Daoy (cell line): ENCODE results near the gene PDSS2. TPM values are rescaled to one million over a fixed set of nuclear protein-coding genes. Genes with fewer than 3 reads are reported as not detected.
"Not testable (repeated sequence)": the region's sequence is repeated elsewhere in the genome, so short reads cannot be mapped to it uniquely, and the experiment has no call there.

Experiments used
- DNase-seq: peaks from one replicate; pipeline ENCODE4 v3.0.0-alpha.2; 2015; ENCODE audit warnings: low read depth
- total RNA-seq: library from RNA; depleted of rRNA; stranded (reverse); fragments of >200 nt; shearing (Covaris generic); gene quantifications from 2 replicates; pipeline ENCODE4 v1.2.3, GENCODE V29; 2014

The PDSS2 gene
- total RNA-seq, 1 experiment from 2014 or later: 9.2 TPM

DNA sequence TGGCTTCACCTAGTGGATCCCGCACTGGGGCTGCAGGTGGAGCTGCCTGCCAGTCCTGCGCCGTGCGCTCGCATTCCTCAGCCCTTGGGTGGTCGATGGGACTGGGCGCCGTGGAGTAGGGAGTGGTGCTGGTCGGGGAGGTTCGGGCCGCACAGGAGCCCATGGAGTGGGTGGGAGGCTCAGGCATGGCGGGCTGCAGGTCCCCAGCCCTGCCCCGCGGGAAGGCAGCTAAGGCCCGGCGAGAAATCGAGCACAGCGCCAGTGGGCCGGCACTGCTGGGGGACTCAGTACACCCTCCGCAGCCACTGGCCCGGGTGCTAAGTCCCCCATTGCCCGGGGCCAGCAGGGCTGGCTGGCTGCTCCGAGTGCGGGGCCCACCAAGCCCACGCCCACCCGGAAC is 95.2 kb downstream of the PDSS2 start:
- not testable (repeated sequence) for DNase-seq

DNA sequence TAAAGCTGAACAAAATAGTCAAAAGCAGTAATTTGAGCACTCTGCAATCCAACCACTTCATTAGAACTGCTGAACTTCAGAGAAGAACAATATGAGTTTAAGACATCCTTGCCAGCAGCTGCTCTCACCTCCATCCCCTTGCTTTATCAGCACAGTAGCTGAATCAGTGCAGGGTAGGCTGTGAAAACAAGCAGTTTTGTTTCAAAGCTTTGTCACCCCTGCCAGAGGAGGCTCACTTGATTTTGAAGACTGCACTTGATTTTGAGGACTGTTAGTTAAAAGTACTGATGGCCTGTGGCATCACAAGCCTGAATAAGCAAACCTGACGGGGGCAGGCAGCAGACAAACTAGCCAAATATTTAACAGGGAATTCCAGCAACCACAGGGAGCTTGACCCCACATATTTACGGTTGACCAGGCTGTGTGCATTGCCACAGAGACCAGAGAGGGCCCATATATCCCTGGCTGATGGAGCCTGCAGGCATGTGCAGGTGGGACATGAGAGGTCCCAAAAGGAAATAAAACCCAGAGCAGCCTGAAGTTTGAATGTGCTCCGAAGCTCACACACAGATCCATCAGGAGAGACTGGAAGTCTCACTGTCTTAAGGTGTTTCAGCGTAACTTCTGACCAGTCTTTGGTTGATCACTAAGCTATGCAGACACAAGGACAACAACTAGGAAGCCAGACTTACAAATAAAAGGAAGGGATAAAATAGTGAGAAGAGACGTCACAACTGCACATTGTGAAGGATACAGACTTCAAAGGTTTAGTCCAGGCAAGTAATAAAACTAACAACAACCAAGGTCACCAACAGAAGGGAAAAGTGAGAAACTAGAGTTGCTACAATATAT is 97.4 kb downstream of the PDSS2 start:
- no peak for DNase-seq

DNA sequence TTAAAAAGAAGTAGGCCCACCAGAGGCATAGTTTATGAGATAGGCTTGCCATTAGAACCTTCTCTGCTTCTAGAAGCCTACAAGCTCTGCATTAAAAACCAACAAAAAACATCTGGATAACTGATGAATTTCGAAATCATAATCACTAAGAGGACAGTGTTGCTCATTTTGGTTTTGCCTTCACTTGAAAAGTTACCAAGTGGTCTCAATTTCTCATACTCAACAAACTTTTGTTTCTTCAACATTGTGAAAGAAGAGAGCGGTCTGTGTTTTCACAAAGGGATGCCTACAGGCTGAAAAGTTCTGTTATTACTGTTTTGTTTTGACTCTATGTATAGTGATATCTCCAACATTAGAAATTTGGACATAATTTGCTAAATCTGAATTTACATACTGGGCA is 98.9 kb downstream of the PDSS2 start:
- DNase-seq: no peak

- no peak for DNase-seq
Measured at GRCh38 chr6:107357842-107358241, 101.5 kb downstream of the PDSS2 start.

DNA sequence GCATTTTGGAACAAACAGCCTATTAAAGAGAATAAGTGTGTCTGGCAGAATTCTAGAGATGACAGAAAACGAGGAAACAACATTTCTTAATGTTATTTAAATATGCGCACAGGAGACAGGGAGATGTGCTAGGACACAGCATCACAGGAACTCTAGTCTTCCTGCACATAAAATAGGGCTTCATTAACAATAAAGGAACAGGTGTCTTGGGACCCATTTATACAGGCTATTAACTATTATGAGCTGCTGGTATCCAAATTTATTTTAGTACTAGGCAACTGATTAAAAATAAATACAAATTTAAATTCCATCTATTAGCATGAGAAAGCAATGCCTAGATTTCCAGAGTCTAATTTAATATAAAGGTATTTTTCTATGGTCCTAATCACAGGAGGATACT is 102.3 kb downstream of the PDSS2 start:
- DNase-seq: no peak

DNA sequence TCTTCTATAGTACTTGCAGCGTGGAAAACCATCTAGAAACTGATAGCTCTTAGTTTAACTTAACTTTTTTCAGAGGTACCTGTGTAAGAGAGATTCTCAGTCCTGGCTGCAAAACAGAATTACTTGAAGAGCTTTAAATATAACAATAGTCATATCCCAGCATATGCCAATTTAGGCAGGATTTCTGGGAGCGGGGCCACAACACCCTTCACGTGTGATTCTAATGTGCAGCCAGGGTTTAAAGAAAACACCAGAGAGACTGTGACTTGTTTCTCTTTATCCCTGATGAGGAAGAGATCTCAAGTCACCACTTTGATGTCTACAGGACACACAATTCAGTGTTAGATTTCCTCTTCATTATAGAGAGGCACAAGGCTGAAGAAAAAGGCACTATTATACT is 103.7 kb downstream of the PDSS2 start:
- no peak for DNase-seq

- no peak for DNase-seq
Measured at GRCh38 chr6:107354451-107354850, 104.9 kb downstream of the PDSS2 start.

DNA sequence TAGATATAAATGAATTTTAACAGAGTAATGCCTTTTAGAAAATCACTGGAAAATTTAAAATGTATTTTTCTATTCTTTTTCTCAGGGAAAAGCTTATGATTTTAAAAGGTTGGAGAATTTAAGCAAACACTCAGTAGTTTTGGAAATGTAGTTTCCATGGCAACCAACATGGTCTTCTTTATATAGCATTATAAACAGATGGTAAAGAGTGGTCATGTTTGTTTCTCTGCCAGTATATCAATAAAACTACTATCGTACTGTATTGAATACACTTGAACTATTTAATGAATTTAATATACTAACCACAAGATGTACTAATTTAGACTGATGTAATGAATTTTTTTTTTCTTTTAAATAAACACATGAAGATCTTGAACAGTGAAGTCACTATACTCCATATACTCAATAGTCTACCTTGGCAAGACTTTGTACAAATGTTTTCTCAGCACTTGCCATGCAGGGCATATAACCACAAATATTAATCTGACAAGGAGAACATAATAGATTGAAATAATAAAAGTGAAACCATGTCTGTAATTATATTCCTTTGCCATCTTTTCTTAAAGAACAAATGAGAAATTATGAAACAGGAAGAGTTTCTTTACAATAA is 105.5 kb downstream of the PDSS2 start:
- DNase-seq: no peak

DNA sequence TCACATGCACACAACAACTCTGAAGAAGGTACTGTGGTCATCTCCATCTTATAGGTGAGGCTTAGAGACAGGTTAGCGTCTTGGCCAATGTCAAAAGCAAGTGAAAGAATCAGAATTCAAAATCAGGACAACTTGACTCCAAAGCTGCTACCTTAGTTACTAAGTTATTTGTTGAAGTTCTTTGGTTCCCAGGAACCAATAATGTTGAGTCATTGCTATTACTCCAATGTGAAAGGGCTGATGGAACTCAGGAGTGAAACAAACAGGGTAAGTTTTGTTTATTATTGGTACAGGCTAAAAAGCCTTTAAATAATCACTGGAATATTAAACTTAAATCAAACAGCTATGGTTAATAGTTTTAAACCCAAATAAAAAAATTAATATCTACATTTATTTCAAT is 111.1 kb downstream of the PDSS2 start:
- no peak for DNase-seq

GRCh38 chr6:107345393-107345792 is 114.0 kb downstream of the PDSS2 start:
- DNase-seq: no peak

- DNase-seq: no peak
Measured at GRCh38 chr6:107344981-107345380, 114.4 kb downstream of the PDSS2 start.

DNA sequence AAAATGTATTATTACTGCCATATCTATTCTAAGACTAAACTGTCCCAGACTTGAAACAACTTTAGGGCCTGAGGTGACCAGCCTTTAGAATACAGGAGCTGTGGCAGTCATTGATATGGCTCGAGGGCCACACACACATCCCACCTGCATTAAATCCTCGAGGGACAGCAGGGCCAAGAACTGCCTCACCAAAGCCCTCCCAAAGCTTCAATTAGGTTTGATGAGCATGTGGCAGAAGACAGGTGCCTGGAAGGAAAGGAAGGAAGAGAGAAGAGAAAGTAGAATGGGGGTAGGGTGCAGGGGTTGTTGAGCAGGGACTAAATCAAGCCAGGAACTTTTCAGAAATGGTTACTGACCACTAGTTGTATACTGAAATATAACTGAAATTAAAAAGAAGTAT is 115.0 kb downstream of the PDSS2 start:
- no peak for DNase-seq

DNA sequence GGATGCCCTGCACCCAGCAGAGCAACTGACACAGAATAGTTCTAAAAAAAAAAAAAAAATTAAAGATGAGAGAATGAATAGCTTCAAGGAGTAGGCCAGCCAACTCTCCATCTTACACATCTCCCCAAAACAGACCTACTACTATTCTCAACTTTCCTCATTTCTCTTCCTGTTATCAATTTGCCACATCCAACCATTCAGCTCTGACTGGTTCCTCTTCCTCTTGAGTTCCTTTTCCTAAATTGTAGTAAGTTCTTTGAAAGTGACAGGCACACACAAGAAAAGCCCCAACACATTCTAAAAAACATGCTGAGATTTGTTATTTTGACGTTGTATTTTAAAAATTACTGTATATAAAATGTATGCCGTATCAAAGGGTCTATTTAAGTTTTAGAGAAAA is 117.2 kb downstream of the PDSS2 start:
- DNase-seq: no peak

DNA sequence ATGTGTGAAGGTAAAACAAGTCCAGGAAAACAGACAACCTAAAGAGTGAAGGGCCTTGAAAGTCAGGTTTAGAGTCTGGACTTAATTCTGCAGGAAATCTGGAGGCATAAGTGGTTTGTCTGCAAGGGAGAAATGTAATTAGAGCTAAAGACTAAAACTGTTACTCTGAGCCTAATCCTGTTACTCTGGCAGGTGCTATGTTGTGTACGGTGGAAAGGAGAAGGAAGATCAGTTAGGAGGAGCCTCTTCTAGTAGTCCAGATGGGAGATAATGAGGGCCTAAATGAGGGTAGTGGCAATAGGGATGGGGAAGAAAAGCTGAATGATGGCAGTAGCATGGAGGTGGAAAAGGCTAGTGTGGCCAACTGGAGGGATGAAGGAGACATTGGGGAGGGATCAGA is 118.5 kb downstream of the PDSS2 start:
- no peak for DNase-seq

DNA sequence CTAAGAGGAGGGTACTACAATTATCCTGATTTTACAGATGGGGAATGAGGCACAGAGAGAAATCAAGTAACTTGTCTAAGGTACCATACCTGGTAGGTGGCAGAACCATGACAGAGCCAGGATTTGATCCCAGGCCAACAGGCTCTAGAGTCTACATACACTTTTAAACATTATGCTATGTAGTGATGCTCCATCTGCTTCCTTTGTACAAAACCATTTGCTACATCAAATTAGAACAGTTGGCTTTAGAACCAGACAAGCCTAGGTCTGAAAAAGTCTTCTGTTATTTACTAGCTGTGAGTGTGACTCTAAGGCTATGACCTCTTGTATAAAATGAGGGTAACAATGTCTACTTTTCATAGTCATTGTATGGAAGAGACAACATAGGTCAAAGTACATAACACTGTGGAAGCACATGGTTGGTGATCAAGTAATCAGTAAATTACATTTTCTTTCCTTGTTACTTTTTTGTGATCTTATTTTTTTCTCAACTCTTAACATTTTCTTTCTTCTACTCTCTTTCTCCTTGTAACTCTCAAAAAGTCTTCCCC is 122.1 kb downstream of the PDSS2 start:
- no peak for DNase-seq

GRCh38 chr6:107334026-107334425 is 125.3 kb downstream of the PDSS2 start:
- no peak for DNase-seq

GRCh38 chr6:107333491-107333890 is 125.9 kb downstream of the PDSS2 start:
- no peak for DNase-seq

- DNase-seq: no peak
Measured at GRCh38 chr6:107331409-107332386, 127.7 kb downstream of the PDSS2 start.

DNA sequence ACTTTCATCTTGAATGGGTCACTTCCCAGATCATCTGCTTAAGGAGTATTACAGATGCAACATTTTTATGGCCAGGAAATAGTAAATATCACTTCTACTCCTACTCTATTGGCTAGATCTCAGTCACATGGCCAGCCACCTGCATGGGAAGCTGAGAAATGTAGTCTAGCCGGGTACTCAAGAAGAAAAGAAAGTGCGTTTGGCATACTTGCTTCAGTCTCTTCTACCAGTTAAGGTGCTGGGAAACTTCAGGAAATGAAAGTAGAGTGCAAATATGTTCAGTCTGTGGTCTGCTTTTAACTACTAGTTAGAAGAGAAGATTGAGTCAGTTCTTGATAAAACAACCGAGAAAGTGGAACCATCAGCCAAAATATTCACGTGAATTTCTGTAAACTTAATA is 129.2 kb downstream of the PDSS2 start:
- no peak for DNase-seq

GRCh38 chr6:107329063-107329860 is 130.1 kb downstream of the PDSS2 start:
- no peak for DNase-seq

DNA sequence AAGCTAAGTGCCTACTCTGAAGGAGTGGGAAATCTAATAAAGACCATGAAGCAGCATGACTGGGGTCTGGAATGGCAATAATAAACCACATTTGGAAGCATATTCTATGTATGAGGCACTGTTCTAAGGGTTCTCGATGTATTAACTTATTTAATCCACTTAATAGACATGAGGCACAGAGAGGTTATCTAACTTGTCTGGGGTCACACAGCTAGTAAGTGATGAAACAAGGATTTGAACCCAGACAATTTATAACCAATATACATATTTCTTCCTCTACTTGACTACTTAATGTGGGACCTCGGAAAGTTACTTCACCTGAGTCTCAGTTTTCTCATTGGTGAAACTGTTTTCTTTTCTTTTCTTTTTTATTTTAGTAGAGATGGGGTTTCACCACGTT is 131.3 kb downstream of the PDSS2 start:
- no peak for DNase-seq
